ENCODE measurements around the gene CAMK1D. TPM values are rescaled to one million over a fixed set of nuclear protein-coding genes. Genes with fewer than 3 reads are reported as not detected.

CAMK1D gene
- total and polyA plus RNA-seq, 2 of the 8 experiments (the other 6 are each of a cell fraction or from before 2014, with no cell fraction given): 3.5 to 10.6 TPM

GRCh38 chr10:12780634-12781601 is 431.6 kb downstream of the CAMK1D start (continued):
- no peak for TF ChIP-seq RAD21 (IDR thresholded peaks at IDR 0.05 in 1 of 2, conservative IDR thresholded peaks at IDR 0.05 in 1 of 2; ENCODE audit: low read depth in 2 of 2, low read length in 2 of 2)
- TF ChIP-seq TEAD4 (IDR thresholded peaks at IDR 0.05; ENCODE audit: low read depth, low read length): no peak
- no peak for TF ChIP-seq CHD7 (IDR thresholded peaks at IDR 0.05; ENCODE audit: insufficient replicate concordance, low read length)
- TF ChIP-seq KDM4A (IDR thresholded peaks at IDR 0.05; ENCODE audit: low read depth, low read length, severe bottlenecking): no peak
- TF ChIP-seq SIRT6 (IDR thresholded peaks at IDR 0.05; ENCODE audit: low read length): no peak
- no peak for TF ChIP-seq MAFK (IDR thresholded peaks at IDR 0.05; ENCODE audit: low read depth, low read length)
- no peak for TF ChIP-seq POU5F1 (IDR thresholded peaks at IDR 0.05; ENCODE audit: low read depth, low read length)
- no peak for TF ChIP-seq CBX8 (IDR thresholded peaks at IDR 0.05; ENCODE audit: borderline replicate concordance, low read depth, low read length)

All from H1 (cell line).